GM12874 (cell line): ENCODE data around the gene ADCY3.

ENCODE experiments used
- CTCF ChIP-seq: IDR thresholded peaks from 2 replicates; pipeline ENCODE4 v1.5.1; 2011; ENCODE audit warnings: low read depth, mild to moderate bottlenecking, control low read depth, low read length, moderate library complexity; ENCODE audit not compliant: insufficient read depth

ADCY3 gene

GRCh38 chr2:24815171-24815570 is 104.9 kb downstream of the ADCY3 start:
- no peak for TF ChIP-seq CTCF

- TF ChIP-seq CTCF, result no peak
Measured at GRCh38 chr2:24814516-24814915, 105.5 kb downstream of the ADCY3 start.

GRCh38 chr2:24813691-24814137 is 106.3 kb downstream of the ADCY3 start:
- no peak for TF ChIP-seq CTCF

- TF ChIP-seq CTCF, result no peak
Measured at GRCh38 chr2:24809316-24810007, 110.6 kb downstream of the ADCY3 start.

DNA sequence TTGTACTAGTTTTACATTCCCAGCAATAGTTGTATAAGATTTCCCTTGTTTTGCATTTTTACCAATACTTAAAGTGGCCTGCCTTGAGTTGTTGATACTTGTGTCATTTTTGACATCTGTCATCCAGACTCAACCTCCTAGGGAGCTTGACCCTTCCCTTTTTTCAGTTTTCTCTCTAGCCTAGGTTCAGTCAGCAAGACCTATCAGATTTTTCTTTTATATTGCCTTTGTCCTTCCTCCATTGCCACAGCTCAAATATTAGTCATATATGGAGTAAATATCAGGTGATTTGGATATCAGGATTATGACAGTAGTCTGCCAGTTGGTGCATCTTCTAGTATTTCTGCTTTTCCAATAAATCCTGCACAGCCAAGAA is 113.4 kb downstream of the ADCY3 start:
- no peak for TF ChIP-seq CTCF

GRCh38 chr2:24797644-24798043 is 122.4 kb downstream of the ADCY3 start:
- TF ChIP-seq CTCF, result no peak

GRCh38 chr2:24793761-24794435 is 126.1 kb downstream of the ADCY3 start:
- no peak for TF ChIP-seq CTCF
